Tibial nerve (tissue), 4 donors: ENCODE data around the gene GRID1.

Source experiments
- CTCF ChIP-seq, 5 experiments: fragments of 200-600 bp in 3 of 5; fragments of 450-650 bp in 2 of 5; sonication (generic) in 3 of 5; IDR thresholded peaks; one replicate each; pipeline ENCODE4 v1.5.1; 2016 to 2019; ENCODE audit warnings: antibody characterized with exemption in 5 of 5, mild to moderate bottlenecking in 3 of 5, moderate library complexity in 2 of 5
- EP300 ChIP-seq, 2 donors: sonication (generic); formaldehyde crosslinking; IDR thresholded peaks; one replicate each; pipeline ENCODE4 v1.6.1; 2017; ENCODE audit warnings: antibody characterized with exemption in 2 of 2, mild to moderate bottlenecking in 1 of 2
- POLR2A ChIP-seq, 2 donors: fragments of 450-650 bp; IDR thresholded peaks; one replicate each; pipeline ENCODE4 v1.6.1; 2017; ENCODE audit warnings: antibody characterized with exemption in 2 of 2, mild to moderate bottlenecking in 2 of 2, moderate library complexity in 2 of 2

GRCh38 chr10:86121200-86121599, 245.4 kb downstream of the GRID1 start:
- TF ChIP-seq CTCF (IDR thresholded peaks at IDR 0.05) (no peak), POLR2A (IDR thresholded peaks at IDR 0.05) (no peak), EP300 (IDR thresholded peaks at IDR 0.05) (no peak)
